ENCODE data around the gene SMCO3. TPM values are rescaled to one million over a fixed set of nuclear protein-coding genes. Genes with fewer than 3 reads are reported as not detected.
"Not testable (repeated sequence)": the region's sequence is repeated elsewhere in the genome, so short reads cannot be mapped to it uniquely, and the experiment has no call there.

The SMCO3 gene
- total RNA-seq, 1 experiment from 2014 or later = not detected

GRCh38 chr12:14766649-14767215 lies 47.2 kb downstream of the SMCO3 start (continued):
- TF ChIP-seq ZNF317 (CRISPR knock-in tag; IDR thresholded peaks at IDR 0.05; ENCODE audit: borderline replicate concordance, low read depth) = no peak

- CTCF ChIA-PET; H3K4me3 Mint-ChIP-seq; H3K27me3 Mint-ChIP-seq (ENCODE audit: low read depth); ATAC-seq; POLR2A ChIA-PET; DNase-seq (ENCODE audit: low spot score): not testable (repeated sequence)
- Mint-ChIP-seq H3K36me3 (peaks cover 52% of the 10 kb centered on the region), H3K27ac (peak overlapping the region; percentile 76), H3K4me1 (peaks cover 27% of the 10 kb centered on the region), H3K9me3 (peaks cover 29% of the 10 kb centered on the region)
- 0 out of 2 replicates have a peak, but pooled peaks have one; percentile 40 for TF ChIP-seq ZNF425 (CRISPR knock-in tag; conservative IDR thresholded peaks at IDR 0.05)
- TF ChIP-seq ZNF671 (CRISPR knock-in tag; IDR thresholded peaks at IDR 0.05) = 0 out of 2 replicates have a peak, but pooled peaks have one; percentile 26
- peak; percentile 48; the same call in 1 of the 2 replicates for TF ChIP-seq NFATC4 (CRISPR knock-in tag; IDR thresholded peaks at IDR 0.05)
Measured at GRCh38 chr12:14766020-14766419, 48.0 kb downstream of the SMCO3 start.

- 0 out of 2 replicates have a peak overlapping the region, but pooled peaks have one; percentile 76 for H3K27ac Mint-ChIP-seq
- no peaks in the 10 kb centered on the region; the same call in 1 of the 2 replicates for H3K27me3 Mint-ChIP-seq (ENCODE audit: low read depth)
- peaks cover 27% of the 10 kb centered on the region for H3K4me1 Mint-ChIP-seq
- DNase-seq (ENCODE audit: low spot score) (no peak), ATAC-seq (no peak)
- H3K36me3 Mint-ChIP-seq = peaks cover 53% of the 10 kb centered on the region
- H3K9me3 Mint-ChIP-seq = peaks cover 34% of the 10 kb centered on the region
- no peak overlapping the region for H3K4me3 Mint-ChIP-seq
- CTCF ChIA-PET = no interaction called here
- POLR2A ChIA-PET = no interaction called here
- TF ChIP-seq ZNF532 (CRISPR knock-in tag; IDR thresholded peaks at IDR 0.05; ENCODE audit: borderline replicate concordance) = no peak
- TF ChIP-seq ATF3 (CRISPR knock-in tag; conservative IDR thresholded peaks at IDR 0.05) = no peak
- TF ChIP-seq NFATC4 (CRISPR knock-in tag; IDR thresholded peaks at IDR 0.05) = no peak
- TF ChIP-seq ZNF671 (CRISPR knock-in tag; IDR thresholded peaks at IDR 0.05) = no peak
- TF ChIP-seq ZBTB43 (CRISPR knock-in tag; IDR thresholded peaks at IDR 0.05) = no peak
- no peak for TF ChIP-seq ZNF138 (CRISPR knock-in tag; conservative IDR thresholded peaks at IDR 0.05)
- no peak for TF ChIP-seq SOX15 (CRISPR knock-in tag; IDR thresholded peaks at IDR 0.05)
- TF ChIP-seq NR3C1 (CRISPR knock-in tag; conservative IDR thresholded peaks at IDR 0.05; ENCODE audit: low read depth) = no peak
- no peak for TF ChIP-seq PREB (CRISPR knock-in tag; IDR thresholded peaks at IDR 0.05; ENCODE audit: borderline replicate concordance)
- TF ChIP-seq STAT6 (CRISPR knock-in tag; conservative IDR thresholded peaks at IDR 0.05; ENCODE audit: low read depth) = no peak
- TF ChIP-seq ATF1 (CRISPR knock-in tag; IDR thresholded peaks at IDR 0.05) = no peak
- TF ChIP-seq ZSCAN18 (CRISPR knock-in tag; IDR thresholded peaks at IDR 0.05) = no peak
- no peak for TF ChIP-seq RELA (CRISPR knock-in tag; IDR thresholded peaks at IDR 0.05; ENCODE audit: borderline replicate concordance)
Measured at GRCh38 chr12:14765398-14765797, 48.6 kb downstream of the SMCO3 start.

Data from WTC11 (cell line).